ENCODE measurements around the gene TCTN2. TPM values are rescaled to one million over a fixed set of nuclear protein-coding genes. Genes with fewer than 3 reads are reported as not detected.

Gene TCTN2
- total RNA-seq, 1 donor from 2014 or later = 16.8 TPM

- no peaks in the 10 kb centered on the region for H3K9me3 Mint-ChIP-seq
- H3K4me1 Mint-ChIP-seq = no peaks in the 10 kb centered on the region
- TF ChIP-seq CTCF (IDR thresholded peaks at IDR 0.05; ENCODE audit: unreplicated experiment) = no peak
- H3K4me3 Mint-ChIP-seq = no peak overlapping the region
- H3K27ac Mint-ChIP-seq = no peak overlapping the region
- no peak for DNase-seq (ENCODE audit: low spot score in 2 of 2, unreplicated experiment in 2 of 2)
- no peaks in the 10 kb centered on the region for H3K27me3 Mint-ChIP-seq (ENCODE audit: low read depth)
- H3K36me3 Mint-ChIP-seq = peaks cover 29% of the 10 kb centered on the region
These were observed 13.7 kb upstream of the TCTN2 start for GRCh38 chr12:123657211-123657610.

- no peak for TF ChIP-seq CTCF (IDR thresholded peaks at IDR 0.05; ENCODE audit: unreplicated experiment)
- Mint-ChIP-seq H3K36me3 (peaks cover 40% of the 10 kb centered on the region), H3K9me3 (peaks cover 5% of the 10 kb centered on the region), H3K4me1 (no peaks in the 10 kb centered on the region), H3K4me3 (no peak overlapping the region), H3K27me3 (ENCODE audit: low read depth) (no peaks in the 10 kb centered on the region), H3K27ac (no peak overlapping the region)
- no peak for DNase-seq (ENCODE audit: low spot score in 2 of 2, unreplicated experiment in 2 of 2)
These were observed 10.8 kb upstream of the TCTN2 start for GRCh38 chr12:123659996-123660727.

- H3K36me3 Mint-ChIP-seq = peaks cover 18% of the 10 kb centered on the region
- no peak overlapping the region for H3K27ac Mint-ChIP-seq
- TF ChIP-seq CTCF (IDR thresholded peaks at IDR 0.05; ENCODE audit: unreplicated experiment) = no peak
- H3K27me3 Mint-ChIP-seq (ENCODE audit: low read depth) = no peaks in the 10 kb centered on the region
- peaks cover 11% of the 10 kb centered on the region for H3K4me1 Mint-ChIP-seq
- DNase-seq (ENCODE audit: low spot score in 2 of 2, unreplicated experiment in 2 of 2) = no peak
- H3K4me3 Mint-ChIP-seq = no peak overlapping the region
- H3K9me3 Mint-ChIP-seq = peaks cover 13% of the 10 kb centered on the region
These were observed 3.1 kb upstream of the TCTN2 start for GRCh38 chr12:123667771-123668170.

GRCh38 chr12:123671876-123672275 lies 963 bp downstream of the TCTN2 start:
- Mint-ChIP-seq H3K4me3 (peak overlapping the region; percentile 91), H3K9me3 (peaks cover 8% of the 10 kb centered on the region), H3K27me3 (ENCODE audit: low read depth) (no peaks in the 10 kb centered on the region), H3K4me1 (peaks cover 11% of the 10 kb centered on the region), H3K27ac (no peak overlapping the region), H3K36me3 (peaks cover 16% of the 10 kb centered on the region)
- no peak for DNase-seq (ENCODE audit: low spot score in 2 of 2, unreplicated experiment in 2 of 2)
- TF ChIP-seq CTCF (IDR thresholded peaks at IDR 0.05; ENCODE audit: unreplicated experiment) = no peak

GRCh38 chr12:123675436-123675835 lies 4.5 kb downstream of the TCTN2 start:
- Mint-ChIP-seq H3K4me1 (peaks cover 11% of the 10 kb centered on the region), H3K9me3 (no peaks in the 10 kb centered on the region), H3K4me3 (no peak overlapping the region), H3K36me3 (peaks cover 31% of the 10 kb centered on the region), H3K27me3 (ENCODE audit: low read depth) (no peaks in the 10 kb centered on the region), H3K27ac (no peak overlapping the region)
- DNase-seq (ENCODE audit: low spot score in 2 of 2, unreplicated experiment in 2 of 2) = no peak
- TF ChIP-seq CTCF (IDR thresholded peaks at IDR 0.05; ENCODE audit: unreplicated experiment) = no peak
